A673 (cell line): ENCODE results near the gene RHPN2. TPM values are rescaled to one million over a fixed set of nuclear protein-coding genes. Genes with fewer than 3 reads are reported as not detected.
"Not testable (repeated sequence)": the region's sequence is repeated elsewhere in the genome, so short reads cannot be mapped to it uniquely, and the experiment has no call there.

Experiments used
- BruUV-seq: library from RNA; stranded (reverse); fragments of 400-500 nt; replicated peaks from 2 replicates; lab custom pipeline; 2021; lab: Mats Ljungman, UMichigan
- CTCF ChIA-PET: fragments of 300-600 bp; sonication (Branson Sonifier 250); formaldehyde crosslinking; loops from one replicate; lab custom pipeline; 2022; ENCODE audit warnings: antibody characterized with exemption; lab: Charles Lee
- POLR2A ChIA-PET: fragments of 300-600 bp; sonication (Branson Sonifier 250); formaldehyde crosslinking; loops from one replicate; lab custom pipeline; 2022; ENCODE audit warnings: antibody characterized with exemption; ENCODE audit not compliant: low non-redundant PET; lab: Charles Lee
- DNase-seq: peaks from one replicate; pipeline ENCODE4 v3.0.0-alpha.2; 2015; ENCODE audit warnings: low spot score
- H3K27ac ChIP-seq: fragments of 200-600 bp; sonication (generic); 2 replicates; pipeline ENCODE4 v1.5.1; 2016; ENCODE audit warnings: mixed run types, low read depth, mild to moderate bottlenecking, mixed read lengths, antibody characterized with exemption, low read length; ENCODE audit not compliant: poor library complexity, severe bottlenecking
- H3K27me3 ChIP-seq: fragments of 200-600 bp; sonication (generic); replicated peaks from 2 replicates; pipeline ENCODE4 v1.6.1; 2017; ENCODE audit warnings: mixed run types, low read depth, mild to moderate bottlenecking, mixed read lengths, antibody characterized with exemption, low read length; ENCODE audit not compliant: insufficient read depth, poor library complexity
- H3K36me3 ChIP-seq: fragments of 200-600 bp; sonication (generic); 2 replicates; pipeline ENCODE4 v1.6.1; 2016; ENCODE audit warnings: mixed run types, mild to moderate bottlenecking, mixed read lengths, antibody characterized with exemption, low read length; ENCODE audit not compliant: insufficient read depth, poor library complexity, severe bottlenecking
- H3K4me1 ChIP-seq: fragments of 200-600 bp; sonication (generic); 2 replicates; pipeline ENCODE4 v1.6.1; 2017; ENCODE audit warnings: mixed run types, mild to moderate bottlenecking, mixed read lengths, antibody characterized with exemption, low read length; ENCODE audit not compliant: insufficient read depth, poor library complexity, severe bottlenecking
- H3K4me3 ChIP-seq: fragments of 200-600 bp; sonication (generic); 2 replicates; pipeline ENCODE4 v1.5.1; 2016; ENCODE audit warnings: low read depth, mixed run types, mild to moderate bottlenecking, mixed read lengths, low read length; ENCODE audit not compliant: poor library complexity, severe bottlenecking
- H3K9me3 ChIP-seq: fragments of 200-600 bp; sonication (generic); 2 replicates; pipeline ENCODE4 v1.6.1; 2016; ENCODE audit warnings: mixed run types, low read depth, mild to moderate bottlenecking, mixed read lengths, antibody characterized with exemption, low read length; ENCODE audit not compliant: poor library complexity, severe bottlenecking
- CTCF ChIP-seq: fragments of 300-800, 200-600 bp; sonication (generic); conservative IDR thresholded peaks from 2 replicates; pipeline ENCODE4 v1.5.1; 2017; ENCODE audit warnings: low read depth, mild to moderate bottlenecking, antibody characterized with exemption, low read length, moderate library complexity, mixed read lengths
- EZH2 ChIP-seq: fragments of 200-600 bp; sonication (generic); IDR thresholded peaks from 2 replicates; pipeline ENCODE4 v1.6.1; 2017; ENCODE audit warnings: borderline replicate concordance, low read depth, mild to moderate bottlenecking, mixed read lengths, antibody characterized with exemption, low read length; ENCODE audit not compliant: poor library complexity, severe bottlenecking
- intact Hi-C: fragments of 100-400 bp; cut with micrococcal nuclease; formaldehyde crosslinking; loops from one replicate; pipeline ENCODE4 v1.10.0; 2022; ENCODE audit not compliant: unreplicated experiment
- total RNA-seq: library from RNA; stranded (reverse); gene quantifications from 2 replicates; pipeline ENCODE4 v1.2.3, GENCODE V29; 2021

The RHPN2 gene
- total RNA-seq, 1 experiment from 2014 or later = 10.5 TPM

GRCh38 chr19:33050110-33050509 is 14.6 kb downstream of the RHPN2 start:
- no peaks in the 10 kb centered on the region for H3K27me3 ChIP-seq
- no peak for TF ChIP-seq EZH2
- no peak for TF ChIP-seq CTCF
- CTCF ChIA-PET = no interaction called here
- intact Hi-C loops = no loop called here
- H3K27ac ChIP-seq = no peak overlapping the region
- no peak for DNase-seq
- no peaks in the 10 kb centered on the region for H3K36me3 ChIP-seq
- H3K9me3 ChIP-seq = no peaks in the 10 kb centered on the region
- no TSS peak for BruUV-seq
- H3K4me1 ChIP-seq = peaks cover 4% of the 10 kb centered on the region
- POLR2A ChIA-PET = no interaction called here
- H3K4me3 ChIP-seq = no peak overlapping the region

DNA sequence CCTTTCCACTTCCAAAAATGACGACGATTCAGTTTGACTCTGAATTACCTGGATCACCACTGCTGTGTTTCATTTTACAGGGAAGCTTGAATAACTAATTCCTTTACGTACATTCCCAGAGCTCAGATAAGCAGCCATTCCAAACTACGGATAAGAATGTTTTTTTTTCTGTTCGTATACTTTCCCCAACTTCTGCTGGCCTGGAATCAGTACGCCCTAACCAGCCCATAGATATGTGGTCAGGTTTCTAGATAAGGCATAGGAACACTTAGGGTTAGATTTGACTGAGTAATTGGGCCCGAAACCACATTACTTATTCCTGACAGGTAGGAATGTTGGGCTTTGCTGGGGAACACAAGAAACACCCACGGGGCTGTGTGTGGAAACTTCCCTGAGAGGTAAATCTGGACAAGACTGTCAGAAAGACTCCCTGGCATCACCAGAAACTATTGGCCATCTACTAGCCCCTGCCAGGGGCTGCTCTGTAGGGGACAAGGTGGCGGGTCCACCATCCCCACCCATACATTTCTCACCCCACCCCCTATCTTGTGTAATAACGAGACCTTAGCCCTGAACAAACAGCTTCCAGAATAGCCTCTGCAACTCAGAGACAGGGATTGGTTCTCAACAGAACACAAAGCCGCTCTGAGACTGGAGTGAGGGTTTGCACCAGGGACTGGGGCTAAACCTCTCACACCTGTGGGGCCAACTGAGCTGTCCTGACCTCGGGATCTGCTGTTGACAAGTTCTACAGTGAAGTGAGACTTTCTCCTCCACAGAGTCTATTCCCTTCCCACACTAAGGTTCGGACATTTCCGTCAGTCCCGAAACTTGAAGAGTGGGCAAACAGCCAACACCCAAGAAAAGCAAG is 15.6 kb downstream of the RHPN2 start:
- Histone ChIP-seq H3K36me3 (no peaks in the 10 kb centered on the region), H3K27me3 (no peaks in the 10 kb centered on the region), H3K27ac (no peak overlapping the region), H3K4me1 (peaks cover 4% of the 10 kb centered on the region), H3K9me3 (no peaks in the 10 kb centered on the region), H3K4me3 (no peak overlapping the region)
- no peak for TF ChIP-seq EZH2
- no peak for TF ChIP-seq CTCF
- intact Hi-C loops = no loop called here
- POLR2A ChIA-PET = no interaction called here
- BruUV-seq = no TSS peak
- no peak for DNase-seq
- CTCF ChIA-PET = no interaction called here

GRCh38 chr19:33047422-33047821 is 17.3 kb downstream of the RHPN2 start:
- Histone ChIP-seq H3K4me1 (peaks cover 1% of the 10 kb centered on the region), H3K9me3 (no peaks in the 10 kb centered on the region), H3K27me3 (no peaks in the 10 kb centered on the region), H3K36me3 (no peaks in the 10 kb centered on the region), H3K27ac (no peak overlapping the region), H3K4me3 (no peak overlapping the region)
- ChIA-PET CTCF (no interaction called here), POLR2A (no interaction called here)
- intact Hi-C loops = no loop called here
- DNase-seq = no peak
- no peak for TF ChIP-seq EZH2
- no TSS peak for BruUV-seq

- DNase-seq, intact Hi-C loops, H3K36me3 ChIP-seq, H3K27ac ChIP-seq, BruUV-seq, POLR2A ChIA-PET, H3K4me3 ChIP-seq, H3K9me3 ChIP-seq, CTCF ChIA-PET, H3K4me1 ChIP-seq, H3K27me3 ChIP-seq: not testable (repeated sequence)
These were observed 22.9 kb downstream of the RHPN2 start for GRCh38 chr19:33041828-33042160.
